H4 (cell line): Measurements from ENCODE around the gene ABCA2. TPM values are rescaled to one million over a fixed set of nuclear protein-coding genes. Genes with fewer than 3 reads are reported as not detected.
"Not testable (repeated sequence)": the region's sequence is repeated elsewhere in the genome, so short reads cannot be mapped to it uniquely, and the experiment has no call there.

Experiments
- DNase-seq: peaks from one replicate; pipeline ENCODE4 v3.0.0-alpha.2; 2015; ENCODE audit warnings: low spot score
- total RNA-seq: library from RNA; depleted of rRNA; stranded (reverse); fragments of >200 nt; shearing (Covaris generic); gene quantifications from 2 replicates; pipeline ENCODE4 v1.2.3, GENCODE V29; 2014

Gene ABCA2
- total RNA-seq, 1 experiment from 2014 or later = 4.9 TPM

GRCh38 chr9:137045294-137046087, 17.5 kb upstream of the ABCA2 start:
- no peak for DNase-seq

GRCh38 chr9:137044502-137045177, 16.6 kb upstream of the ABCA2 start:
- no peak for DNase-seq

GRCh38 chr9:137044037-137044436, 16.0 kb upstream of the ABCA2 start:
- DNase-seq = no peak

GRCh38 chr9:137042751-137043727, 15.0 kb upstream of the ABCA2 start:
- no peak for DNase-seq

- no peak for DNase-seq
Observed at GRCh38 chr9:137041124-137041523, 13.1 kb upstream of the ABCA2 start.

GRCh38 chr9:137040568-137040967, 12.5 kb upstream of the ABCA2 start:
- DNase-seq = no peak

GRCh38 chr9:137039611-137040366, 11.8 kb upstream of the ABCA2 start:
- DNase-seq = no peak

GRCh38 chr9:137038916-137039315, 10.9 kb upstream of the ABCA2 start:
- DNase-seq = no peak

- DNase-seq = no peak
Observed at GRCh38 chr9:137037483-137037882, 9.4 kb upstream of the ABCA2 start.

GRCh38 chr9:137037035-137037434, 9.0 kb upstream of the ABCA2 start:
- no peak for DNase-seq

GRCh38 chr9:137035937-137036336, 7.9 kb upstream of the ABCA2 start:
- no peak for DNase-seq

- no peak for DNase-seq
Observed at GRCh38 chr9:137035507-137035834, 7.4 kb upstream of the ABCA2 start.

GRCh38 chr9:137034709-137035506, 6.9 kb upstream of the ABCA2 start:
- peak; percentile 81 for DNase-seq

- no peak for DNase-seq
Observed at GRCh38 chr9:137034039-137034708, 6.1 kb upstream of the ABCA2 start.

GRCh38 chr9:137033481-137033880, 5.4 kb upstream of the ABCA2 start:
- not testable (repeated sequence) for DNase-seq

- DNase-seq = no peak
Observed at GRCh38 chr9:137032858-137033257, 4.8 kb upstream of the ABCA2 start.

- DNase-seq = no peak
Observed at GRCh38 chr9:137031904-137032640, 4.0 kb upstream of the ABCA2 start, which contains the start of gene FUT7. Gene FUT7, minus strand, starts transcription at chr9:137032088. Its CDS starts 97 bp downstream, at chr9:137031991.

GRCh38 chr9:137030538-137031527, 2.8 kb upstream of the ABCA2 start:
- no peak for DNase-seq
